WI38 (cell line): ENCODE results near the gene TIMM23.
"Not testable (repeated sequence)": the region's sequence is repeated elsewhere in the genome, so short reads cannot be mapped to it uniquely, and the experiment has no call there.

Experiments used
- H3K4me3 ChIP-seq: 2 replicates; pipeline ENCODE4 v1.5.1; 2011; ENCODE audit warnings: low read depth, mild to moderate bottlenecking, control low read depth, low read length
- TF ChIP-seq, protein P1 (sequence below): IDR thresholded peaks from 2 replicates; pipeline ENCODE4 v1.5.1; 2012; ENCODE audit warnings: low read depth, mild to moderate bottlenecking, control low read depth, low read length

The TIMM23 gene

DNA sequence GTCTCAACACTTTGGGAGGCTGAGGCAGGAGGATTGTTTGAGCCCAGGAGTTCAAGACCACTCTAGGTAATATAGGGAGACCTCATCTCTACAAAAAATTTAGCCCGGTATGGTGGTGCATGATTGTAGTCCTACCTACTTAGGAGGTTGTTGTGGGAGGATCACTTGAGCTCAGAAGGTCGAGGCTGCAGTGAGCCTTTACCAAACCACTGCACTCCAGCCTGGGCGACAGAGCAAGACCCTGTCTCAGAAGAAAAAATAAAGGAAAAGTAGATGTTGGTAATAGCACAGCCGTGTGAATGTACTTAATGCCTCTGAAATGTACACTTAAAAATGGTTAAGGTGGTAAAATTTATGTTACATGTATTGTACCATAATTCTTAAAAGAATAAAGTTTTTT is 25.3 kb downstream of the TIMM23 start:
- H3K4me3 ChIP-seq: no peak overlapping the region
- TF ChIP-seq, protein P1, sequence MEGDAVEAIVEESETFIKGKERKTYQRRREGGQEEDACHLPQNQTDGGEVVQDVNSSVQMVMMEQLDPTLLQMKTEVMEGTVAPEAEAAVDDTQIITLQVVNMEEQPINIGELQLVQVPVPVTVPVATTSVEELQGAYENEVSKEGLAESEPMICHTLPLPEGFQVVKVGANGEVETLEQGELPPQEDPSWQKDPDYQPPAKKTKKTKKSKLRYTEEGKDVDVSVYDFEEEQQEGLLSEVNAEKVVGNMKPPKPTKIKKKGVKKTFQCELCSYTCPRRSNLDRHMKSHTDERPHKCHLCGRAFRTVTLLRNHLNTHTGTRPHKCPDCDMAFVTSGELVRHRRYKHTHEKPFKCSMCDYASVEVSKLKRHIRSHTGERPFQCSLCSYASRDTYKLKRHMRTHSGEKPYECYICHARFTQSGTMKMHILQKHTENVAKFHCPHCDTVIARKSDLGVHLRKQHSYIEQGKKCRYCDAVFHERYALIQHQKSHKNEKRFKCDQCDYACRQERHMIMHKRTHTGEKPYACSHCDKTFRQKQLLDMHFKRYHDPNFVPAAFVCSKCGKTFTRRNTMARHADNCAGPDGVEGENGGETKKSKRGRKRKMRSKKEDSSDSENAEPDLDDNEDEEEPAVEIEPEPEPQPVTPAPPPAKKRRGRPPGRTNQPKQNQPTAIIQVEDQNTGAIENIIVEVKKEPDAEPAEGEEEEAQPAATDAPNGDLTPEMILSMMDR: no peak

DNA sequence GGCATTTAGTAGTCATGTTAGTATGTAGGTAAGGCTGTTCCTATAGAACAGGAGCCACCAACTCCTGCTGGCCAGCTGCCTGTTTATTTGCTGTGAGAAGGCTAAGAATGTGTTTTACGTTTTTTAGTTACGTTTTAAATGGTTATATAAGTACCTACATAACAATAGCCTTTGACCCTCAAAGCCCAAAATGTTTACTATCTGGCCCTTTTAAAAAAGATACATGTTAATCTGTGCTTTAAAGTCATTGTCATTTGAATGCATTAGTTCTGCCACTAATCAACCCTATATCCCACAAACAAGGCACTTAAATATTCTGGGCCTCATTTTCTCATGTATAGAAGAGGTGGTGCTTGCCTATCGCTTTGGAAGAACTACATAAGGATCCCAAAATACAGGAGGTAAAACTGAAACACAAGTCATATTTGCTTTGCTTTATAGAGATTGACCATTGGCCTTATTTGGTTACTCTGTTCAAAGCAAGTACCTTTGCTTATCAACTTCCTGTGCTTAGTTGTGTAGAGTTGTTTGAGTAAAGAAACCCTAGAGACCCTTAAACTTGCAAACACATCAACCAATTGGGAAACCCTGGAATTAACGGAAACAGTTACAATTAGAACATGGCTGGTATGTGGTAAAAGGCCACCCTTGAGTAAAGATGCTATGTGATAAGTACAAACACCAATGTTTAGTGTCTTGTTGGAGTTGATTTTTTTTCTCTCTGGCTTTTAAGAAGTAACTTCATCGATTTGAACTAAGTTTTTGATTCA is 25.9 kb downstream of the TIMM23 start:
- TF ChIP-seq, protein P1: no peak
- H3K4me3 ChIP-seq: no peak overlapping the region

DNA sequence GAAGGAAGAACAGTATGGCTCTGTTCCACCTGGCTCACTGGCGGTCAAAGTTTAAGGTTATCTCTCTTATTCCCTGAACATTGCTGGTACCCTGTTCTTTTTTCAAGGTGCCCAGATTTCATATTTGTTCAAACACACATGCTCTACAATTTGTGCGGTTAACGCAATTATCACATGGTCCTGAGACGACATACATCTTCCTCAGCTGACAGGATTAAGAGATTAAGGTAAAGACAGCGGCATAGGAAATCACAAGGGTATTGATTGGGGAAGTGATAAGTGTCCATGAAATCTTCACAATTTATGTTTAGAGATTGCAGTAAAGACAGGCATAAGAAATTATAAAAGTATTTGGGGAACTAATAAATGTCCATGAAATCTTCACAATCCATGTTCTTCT is 27.7 kb downstream of the TIMM23 start:
- H3K4me3 ChIP-seq: not testable (repeated sequence)

DNA sequence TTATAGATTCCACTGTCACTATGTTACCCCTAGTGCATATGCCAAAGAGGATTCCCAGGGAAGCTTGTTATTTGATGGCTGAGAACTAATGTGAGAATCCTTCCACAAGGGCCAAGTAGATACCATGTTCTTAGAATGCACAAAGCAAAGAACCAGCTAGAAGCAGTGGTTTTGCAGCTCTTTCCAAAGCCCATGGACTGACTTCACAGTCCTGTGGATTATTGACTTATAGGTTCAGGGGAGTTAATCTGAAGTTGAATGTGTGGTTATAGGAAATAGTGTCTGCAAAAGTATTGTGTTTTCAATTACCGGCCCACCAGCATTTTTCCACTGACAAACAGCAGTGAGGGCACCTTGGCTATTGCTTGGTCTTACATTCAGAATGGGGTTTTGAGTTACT is 28.2 kb downstream of the TIMM23 start:
- TF ChIP-seq, protein P1: no peak

DNA sequence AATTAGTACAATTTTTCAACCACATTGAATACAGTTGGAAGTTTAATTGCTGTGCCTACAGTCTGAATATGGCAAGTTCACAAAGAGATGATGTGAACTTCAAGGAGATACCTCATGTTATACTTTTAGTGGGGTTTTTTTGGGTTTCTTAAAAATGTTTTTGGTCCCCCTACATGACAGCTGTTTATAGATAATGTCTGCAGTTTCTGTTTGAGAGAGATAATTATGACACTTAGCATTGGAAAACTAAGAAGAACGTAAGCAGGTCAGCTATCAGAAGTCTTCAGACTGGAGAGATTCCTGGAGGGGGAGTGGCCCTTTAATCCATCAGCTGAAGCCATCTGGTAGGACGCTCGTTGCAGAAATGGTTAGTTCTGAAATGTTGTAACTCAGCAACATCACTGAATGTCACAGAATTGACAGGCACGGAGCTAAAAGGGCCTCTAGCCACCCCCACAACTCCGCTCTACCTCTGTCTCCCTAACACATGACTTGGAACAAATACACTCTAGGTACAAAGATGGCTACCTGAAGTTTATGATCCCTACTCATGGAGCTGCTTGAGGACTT is 29.0 kb downstream of the TIMM23 start:
- TF ChIP-seq, protein P1: no peak
- H3K4me3 ChIP-seq: no peak overlapping the region

More for the DNA sequence above, 28.2 kb downstream of the TIMM23 start:
- no peak overlapping the region for H3K4me3 ChIP-seq

DNA sequence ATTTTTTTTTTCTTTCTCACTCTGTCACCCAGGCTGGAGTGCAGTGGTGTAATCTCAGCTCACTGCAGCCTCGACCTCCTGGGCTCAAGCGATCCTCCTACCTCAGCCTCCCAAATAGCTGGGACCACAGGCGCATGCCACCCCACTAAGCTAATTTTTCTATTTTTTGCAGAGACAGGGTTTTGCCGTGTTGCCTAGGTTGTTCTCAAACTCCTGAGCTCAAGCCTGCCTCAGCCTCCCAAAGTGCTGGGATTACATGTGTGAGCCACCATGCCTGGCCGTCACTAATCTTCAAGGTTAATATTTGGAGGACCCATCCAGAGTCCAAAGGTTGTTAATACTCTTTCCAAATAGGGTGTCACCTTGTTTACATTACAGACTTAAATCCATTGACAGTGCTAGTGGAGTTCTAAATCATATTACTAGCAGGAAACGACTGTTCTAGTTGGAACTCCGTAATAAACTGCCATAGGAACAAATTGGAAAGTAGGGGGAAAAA is 29.9 kb downstream of the TIMM23 start:
- not testable (repeated sequence) for H3K4me3 ChIP-seq

DNA sequence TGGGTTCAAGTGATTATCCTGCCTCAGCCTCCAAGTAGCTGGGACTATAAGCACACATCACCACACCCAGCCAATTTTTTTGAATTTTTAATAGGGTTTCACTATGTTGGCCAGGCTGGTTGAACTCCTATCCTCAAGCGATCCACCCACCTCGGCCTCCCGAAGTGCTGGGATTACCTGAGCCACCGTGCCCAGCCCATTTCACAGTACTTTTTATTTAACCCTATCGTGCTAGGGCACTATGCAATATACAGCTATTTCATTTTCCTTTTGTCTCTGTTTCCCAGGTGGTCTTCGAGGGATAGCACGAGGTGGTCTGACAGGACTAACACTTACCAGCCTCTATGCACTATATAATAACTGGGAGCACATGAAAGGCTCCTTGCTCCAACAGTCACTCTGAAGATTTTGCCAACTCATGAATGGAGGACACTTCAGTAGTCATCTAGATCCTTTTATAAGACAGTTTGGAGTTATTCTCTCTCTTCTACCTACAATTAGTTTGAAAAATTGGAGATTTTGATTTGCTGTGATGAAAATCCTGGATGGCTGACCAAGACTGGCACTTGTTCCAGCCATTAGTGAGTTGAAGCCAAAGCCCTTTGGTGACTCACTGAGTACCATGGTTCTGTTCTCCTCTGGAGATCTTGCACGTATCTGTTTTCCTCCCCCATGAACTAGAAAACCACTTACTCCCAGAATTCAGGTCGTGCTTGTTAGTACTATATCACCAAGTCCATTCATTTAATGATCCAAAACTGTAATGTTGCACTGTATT is 30.8 kb downstream of the TIMM23 start:
- TF ChIP-seq, protein P1: no peak
- H3K4me3 ChIP-seq: no peak overlapping the region

DNA sequence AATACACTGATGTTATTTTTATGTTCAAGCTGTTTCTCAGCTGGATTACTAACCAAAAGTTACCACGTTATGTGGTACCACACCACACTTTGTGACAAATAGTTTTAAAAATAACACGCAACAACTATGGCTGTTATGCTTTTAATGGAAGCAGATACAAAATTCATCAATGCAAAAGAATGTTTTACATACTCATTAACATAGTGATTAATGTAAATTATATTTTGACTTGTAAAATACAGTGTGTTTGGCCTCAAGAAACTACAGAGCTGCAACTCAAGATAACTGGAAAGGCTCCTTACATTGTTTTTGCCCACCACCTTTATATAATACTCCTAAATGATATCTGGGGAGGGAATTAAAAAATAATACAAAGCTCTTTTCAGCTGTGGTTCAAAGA is 32.7 kb downstream of the TIMM23 start:
- TF ChIP-seq, protein P1: no peak

More for the DNA sequence above, 32.7 kb downstream of the TIMM23 start:
- no peak overlapping the region for H3K4me3 ChIP-seq
